H1 (cell line): ENCODE results near the gene HIP1. TPM values are rescaled to one million over a fixed set of nuclear protein-coding genes. Genes with fewer than 3 reads are reported as not detected.

Experiments
- JUND ChIP-seq: IDR thresholded peaks from 2 replicates; pipeline ENCODE4 v1.6.1; 2011; ENCODE audit warnings: mild to moderate bottlenecking, improper control_type of control experiment, low read length
- polyA plus RNA-seq, 7 experiments: library from polyadenylated mRNA; depleted of rRNA in 3 of 7; stranded (reverse) in 5 of 7; unstranded in 2 of 7; fragments of >200 nt in 5 of 7; fragments of 200-250 nt in 2 of 7; gene quantifications; 1 replicate in 5 of 7; 2 replicates in 1 of 7; 4 replicates in 1 of 7; pipeline versions ENCODE4 v1.2.1 to v1.2.3, GENCODE V29; 2011 to 2013; ENCODE audit warnings: missing spikeins in 2 of 7, mixed read lengths in 2 of 7
- total RNA-seq: library from RNA; stranded (reverse); fragmentation: NEBNext Ultra II Directional; extraction: Animal tissue kit (Norgen Biotek cat#: 25700); gene quantifications from 2 replicates; pipeline ENCODE4 v1.2.1, GENCODE V29; 2021

Gene HIP1
- total and polyA plus RNA-seq, 2 of the 8 experiments (the other 6 are each of a cell fraction or from before 2014, with no cell fraction given): 51.8 to 108 TPM

- TF ChIP-seq JUND: no peak
Observed at GRCh38 chr7:75578081-75578480, 160.7 kb downstream of the HIP1 start (continued).
